ENCODE measurements around the gene OGFR. TPM values are rescaled to one million over a fixed set of nuclear protein-coding genes. Genes with fewer than 3 reads are reported as not detected.
A peak's percentile ranks its signal among the peaks of the same experiment; 100 is the strongest.

OGFR gene
- total RNA-seq, 2 experiments from 2014 or later = 54.5 to 56.0 TPM

GRCh38 chr20:62801284-62802010 lies 3.2 kb upstream of the OGFR start:
- Histone ChIP-seq H3K4me3 (ENCODE audit: low read length) (no peak overlapping the region), H3K4me1 (ENCODE audit: insufficient read depth, low read length) (peaks cover 35% of the 10 kb centered on the region), H3K27me3 (ENCODE audit: control insufficient read depth in 1 of 2, insufficient read depth in 2 of 2, low read length in 2 of 2) (no peaks in the 10 kb centered on the region), H3K9me3 (ENCODE audit: control insufficient read depth in 1 of 2, insufficient read depth in 1 of 2, low read length in 2 of 2) (no peaks in the 10 kb centered on the region), H3K36me3 (ENCODE audit: insufficient read depth, low read length) (peaks cover 36% of the 10 kb centered on the region), H3K27ac (ENCODE audit: low read depth in 1 of 2, low read length in 2 of 2) (no peak overlapping the region)
- Mint-ChIP-seq H3K36me3 (ENCODE audit: low read depth) (peaks cover 43% of the 10 kb centered on the region), H3K4me3 (peak overlapping the region; percentile 34), H3K27me3 (peaks cover 4% of the 10 kb centered on the region), H3K4me1 (ENCODE audit: low read depth) (peaks cover 35% of the 10 kb centered on the region), H3K9me3 (no peaks in the 10 kb centered on the region), H3K27ac (peak overlapping the region; percentile 27)
- DNase-seq (no peak), ATAC-seq (ENCODE audit: poor library complexity) (no peak)
- CTCF ChIA-PET = no interaction called here
- intact Hi-C loops (cut with DNase I, micrococcal nuclease) = no loop called here
- TF ChIP-seq CTCF (IDR thresholded peaks at IDR 0.05) = no peak
- POLR2A ChIA-PET = no interaction called here

DNA sequence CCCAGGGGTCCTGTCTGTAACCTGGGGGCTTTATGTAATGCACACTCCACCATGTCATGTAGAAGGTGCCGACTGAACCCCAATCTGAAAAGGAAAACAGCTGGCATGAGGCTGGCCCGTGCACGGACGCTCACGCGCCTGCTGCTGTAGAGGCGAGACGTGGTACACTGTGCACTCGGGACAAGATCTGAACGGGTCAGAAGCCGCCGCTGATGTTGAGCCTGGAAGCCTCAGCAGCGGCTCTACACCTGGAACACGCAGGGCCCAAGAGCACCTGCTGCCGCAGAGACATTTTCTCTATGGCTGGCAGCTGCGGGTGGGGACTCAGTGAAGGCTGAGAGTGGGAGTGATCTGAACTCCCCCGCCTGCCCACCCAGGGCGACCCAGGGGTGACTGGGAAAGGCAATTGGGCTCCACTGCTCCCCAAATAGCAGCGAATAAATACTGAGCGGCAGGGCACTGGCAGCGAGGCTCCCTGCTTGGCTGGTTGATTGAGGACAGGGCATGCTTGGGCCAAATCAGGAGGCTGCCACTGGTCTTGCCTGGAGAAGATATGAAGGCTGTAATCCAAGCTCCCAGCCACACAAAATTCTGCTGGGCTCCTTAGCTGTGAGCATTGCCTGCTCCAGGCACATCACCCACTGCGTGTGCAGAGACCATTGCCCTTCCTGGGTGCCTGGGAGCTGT lies 2.5 kb upstream of the OGFR start:
- no peaks in the 10 kb centered on the region for H3K27me3 ChIP-seq (ENCODE audit: control insufficient read depth in 1 of 2, insufficient read depth in 2 of 2, low read length in 2 of 2)
- no peaks in the 10 kb centered on the region for H3K9me3 ChIP-seq (ENCODE audit: control insufficient read depth in 1 of 2, insufficient read depth in 1 of 2, low read length in 2 of 2)
- no peak overlapping the region for H3K4me3 ChIP-seq (ENCODE audit: low read length)
- Mint-ChIP-seq H3K9me3 (no peaks in the 10 kb centered on the region), H3K4me1 (ENCODE audit: low read depth) (peaks cover 38% of the 10 kb centered on the region), H3K4me3 (peak overlapping the region; percentile 45), H3K36me3 (ENCODE audit: low read depth) (peaks cover 42% of the 10 kb centered on the region), H3K27ac (peak overlapping the region; percentile 27), H3K27me3 (peaks cover 4% of the 10 kb centered on the region)
- ATAC-seq (ENCODE audit: poor library complexity) (no peak), DNase-seq (no peak)
- ChIA-PET POLR2A (interaction anchor here (0.7 kb wide), 1 partner anchor 8 kb away, joined by 3 read pairs; no protein-coding TSS in a partner anchor), CTCF (no interaction called here)
- no peak for TF ChIP-seq CTCF (IDR thresholded peaks at IDR 0.05)
- H3K36me3 ChIP-seq (ENCODE audit: insufficient read depth, low read length) = peaks cover 39% of the 10 kb centered on the region
- H3K27ac ChIP-seq (ENCODE audit: low read depth in 1 of 2, low read length in 2 of 2) = no peak overlapping the region
- H3K4me1 ChIP-seq (ENCODE audit: insufficient read depth, low read length) = peaks cover 38% of the 10 kb centered on the region
- intact Hi-C loops (cut with DNase I, micrococcal nuclease) = no loop called here

GRCh38 chr20:62804021-62804626 lies 511 bp upstream of the OGFR start:
- no peaks in the 10 kb centered on the region for H3K27me3 ChIP-seq (ENCODE audit: control insufficient read depth in 1 of 2, insufficient read depth in 2 of 2, low read length in 2 of 2)
- ChIA-PET CTCF (no interaction called here), POLR2A (interaction anchor here (0.8 to 2.9 kb wide), 5 partner anchors 9 to 65 kb away, joined by 3 to 49 read pairs (median 4); partner anchors contain the start of gene MRGBP)
- H3K4me1 Mint-ChIP-seq (ENCODE audit: low read depth) = peaks cover 34% of the 10 kb centered on the region
- peak overlapping the region; percentile 60 to 61 for H3K27ac ChIP-seq (ENCODE audit: low read depth in 1 of 2, low read length in 2 of 2)
- peaks cover 43% of the 10 kb centered on the region for H3K36me3 ChIP-seq (ENCODE audit: insufficient read depth, low read length)
- peaks cover 4% of the 10 kb centered on the region for H3K27me3 Mint-ChIP-seq
- intact Hi-C loops (cut with DNase I, micrococcal nuclease) = loop anchor here (1.0 kb wide), 2 partner anchors 8 to 162 kb away; partner anchors contain the start of genes MRGBP (in 2 of the 2) and SLCO4A1 (in 1 of the 2)
- H3K4me3 Mint-ChIP-seq = peak overlapping the region; percentile 100
- peaks cover 41% of the 10 kb centered on the region for H3K4me1 ChIP-seq (ENCODE audit: insufficient read depth, low read length)
- no peaks in the 10 kb centered on the region for H3K9me3 ChIP-seq (ENCODE audit: control insufficient read depth in 1 of 2, insufficient read depth in 1 of 2, low read length in 2 of 2)
- peak overlapping the region; percentile 97 for H3K27ac Mint-ChIP-seq
- TF ChIP-seq CTCF (IDR thresholded peaks at IDR 0.05) = no peak
- H3K9me3 Mint-ChIP-seq = no peaks in the 10 kb centered on the region
- DNase-seq = peak in 4 of 14 experiments; percentile 13 to 63 (median 40)
- peak; percentile 45 for ATAC-seq (ENCODE audit: poor library complexity)
- peak overlapping the region; percentile 81 for H3K4me3 ChIP-seq (ENCODE audit: low read length)
- peaks cover 39% of the 10 kb centered on the region for H3K36me3 Mint-ChIP-seq (ENCODE audit: low read depth)

Data from CD4-positive, alpha-beta T cell (primary cell).